CD4-positive, alpha-beta T cell treated with Interleukin-21 for 1 hour (primary cell): Measurements from ENCODE around the gene FRMD7.
"Not testable (repeated sequence)": the region's sequence is repeated elsewhere in the genome, so short reads cannot be mapped to it uniquely, and the experiment has no call there.

Experiments
- DNase-seq: peaks from one replicate; pipeline ENCODE4 v3.0.0-alpha.2; 2020

The FRMD7 gene

GRCh38 chrX:132127743-132128142, at the start of gene FRMD7:
TSS of gene FRMD7 (minus strand) at chrX:132128020. CDS start at chrX:132127844, 176 bp downstream.
- no peak for DNase-seq

GRCh38 chrX:132173647-132174046, 45.8 kb upstream of the FRMD7 start:
- DNase-seq: no peak

GRCh38 chrX:132171881-132172280, 44.1 kb upstream of the FRMD7 start:
- no peak for DNase-seq

GRCh38 chrX:132171478-132171877, 43.7 kb upstream of the FRMD7 start:
- DNase-seq: no peak

- DNase-seq: no peak
Measured at GRCh38 chrX:132169554-132169953, 41.7 kb upstream of the FRMD7 start.

GRCh38 chrX:132165651-132166050, 37.8 kb upstream of the FRMD7 start:
- DNase-seq: no peak

GRCh38 chrX:132165005-132165404, 37.2 kb upstream of the FRMD7 start:
- no peak for DNase-seq

GRCh38 chrX:132163094-132163493, 35.3 kb upstream of the FRMD7 start:
- not testable (repeated sequence) for DNase-seq

GRCh38 chrX:132153166-132153565, 25.3 kb upstream of the FRMD7 start:
- no peak for DNase-seq

GRCh38 chrX:132146456-132146855, 18.6 kb upstream of the FRMD7 start:
- no peak for DNase-seq

GRCh38 chrX:132144061-132144460, 16.2 kb upstream of the FRMD7 start:
- no peak for DNase-seq

GRCh38 chrX:132125906-132126305, 1.9 kb downstream of the FRMD7 start:
- DNase-seq: no peak

- no peak for DNase-seq
Measured at GRCh38 chrX:132120913-132121312, 6.9 kb downstream of the FRMD7 start.

GRCh38 chrX:132119821-132120515, 7.9 kb downstream of the FRMD7 start:
- DNase-seq: no peak

- DNase-seq: no peak
Measured at GRCh38 chrX:132119283-132119682, 8.5 kb downstream of the FRMD7 start.

GRCh38 chrX:132118358-132118757, 9.5 kb downstream of the FRMD7 start:
- DNase-seq: no peak

GRCh38 chrX:132115792-132116191, 12.0 kb downstream of the FRMD7 start:
- no peak for DNase-seq

- DNase-seq: no peak
Measured at GRCh38 chrX:132114607-132115006, 13.2 kb downstream of the FRMD7 start.

GRCh38 chrX:132107291-132107690, 20.5 kb downstream of the FRMD7 start:
- no peak for DNase-seq

- DNase-seq: no peak
Measured at GRCh38 chrX:132101799-132102198, 26.0 kb downstream of the FRMD7 start.

- DNase-seq: no peak
Measured at GRCh38 chrX:132101206-132101605, 26.6 kb downstream of the FRMD7 start.

- DNase-seq: not testable (repeated sequence)
Measured at GRCh38 chrX:132098704-132099103, 29.1 kb downstream of the FRMD7 start.

- DNase-seq: no peak
Measured at GRCh38 chrX:132094164-132094563, 33.7 kb downstream of the FRMD7 start.

GRCh38 chrX:132093239-132093860, 34.5 kb downstream of the FRMD7 start:
- no peak for DNase-seq
